GM10266 (cell line): ENCODE measurements around the gene KAZALD1.

ENCODE experiments used
- DNase-seq: peaks from one replicate; pipeline ENCODE4 v3.0.0; 2012; ENCODE audit errors: extremely low spot score
- TF ChIP-seq, protein P1 (sequence below): IDR thresholded peaks from 2 replicates; pipeline ENCODE4 v1.5.1; 2012; ENCODE audit warnings: mild to moderate bottlenecking, low read depth; ENCODE audit not compliant: control insufficient read depth, insufficient read depth; ENCODE audit errors: missing control alignments

KAZALD1 gene

GRCh38 chr10:101018118-101018599 lies 43.6 kb upstream of the KAZALD1 start:
- TF ChIP-seq, protein P1, sequence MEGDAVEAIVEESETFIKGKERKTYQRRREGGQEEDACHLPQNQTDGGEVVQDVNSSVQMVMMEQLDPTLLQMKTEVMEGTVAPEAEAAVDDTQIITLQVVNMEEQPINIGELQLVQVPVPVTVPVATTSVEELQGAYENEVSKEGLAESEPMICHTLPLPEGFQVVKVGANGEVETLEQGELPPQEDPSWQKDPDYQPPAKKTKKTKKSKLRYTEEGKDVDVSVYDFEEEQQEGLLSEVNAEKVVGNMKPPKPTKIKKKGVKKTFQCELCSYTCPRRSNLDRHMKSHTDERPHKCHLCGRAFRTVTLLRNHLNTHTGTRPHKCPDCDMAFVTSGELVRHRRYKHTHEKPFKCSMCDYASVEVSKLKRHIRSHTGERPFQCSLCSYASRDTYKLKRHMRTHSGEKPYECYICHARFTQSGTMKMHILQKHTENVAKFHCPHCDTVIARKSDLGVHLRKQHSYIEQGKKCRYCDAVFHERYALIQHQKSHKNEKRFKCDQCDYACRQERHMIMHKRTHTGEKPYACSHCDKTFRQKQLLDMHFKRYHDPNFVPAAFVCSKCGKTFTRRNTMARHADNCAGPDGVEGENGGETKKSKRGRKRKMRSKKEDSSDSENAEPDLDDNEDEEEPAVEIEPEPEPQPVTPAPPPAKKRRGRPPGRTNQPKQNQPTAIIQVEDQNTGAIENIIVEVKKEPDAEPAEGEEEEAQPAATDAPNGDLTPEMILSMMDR, result no peak
- no peak for DNase-seq

DNA sequence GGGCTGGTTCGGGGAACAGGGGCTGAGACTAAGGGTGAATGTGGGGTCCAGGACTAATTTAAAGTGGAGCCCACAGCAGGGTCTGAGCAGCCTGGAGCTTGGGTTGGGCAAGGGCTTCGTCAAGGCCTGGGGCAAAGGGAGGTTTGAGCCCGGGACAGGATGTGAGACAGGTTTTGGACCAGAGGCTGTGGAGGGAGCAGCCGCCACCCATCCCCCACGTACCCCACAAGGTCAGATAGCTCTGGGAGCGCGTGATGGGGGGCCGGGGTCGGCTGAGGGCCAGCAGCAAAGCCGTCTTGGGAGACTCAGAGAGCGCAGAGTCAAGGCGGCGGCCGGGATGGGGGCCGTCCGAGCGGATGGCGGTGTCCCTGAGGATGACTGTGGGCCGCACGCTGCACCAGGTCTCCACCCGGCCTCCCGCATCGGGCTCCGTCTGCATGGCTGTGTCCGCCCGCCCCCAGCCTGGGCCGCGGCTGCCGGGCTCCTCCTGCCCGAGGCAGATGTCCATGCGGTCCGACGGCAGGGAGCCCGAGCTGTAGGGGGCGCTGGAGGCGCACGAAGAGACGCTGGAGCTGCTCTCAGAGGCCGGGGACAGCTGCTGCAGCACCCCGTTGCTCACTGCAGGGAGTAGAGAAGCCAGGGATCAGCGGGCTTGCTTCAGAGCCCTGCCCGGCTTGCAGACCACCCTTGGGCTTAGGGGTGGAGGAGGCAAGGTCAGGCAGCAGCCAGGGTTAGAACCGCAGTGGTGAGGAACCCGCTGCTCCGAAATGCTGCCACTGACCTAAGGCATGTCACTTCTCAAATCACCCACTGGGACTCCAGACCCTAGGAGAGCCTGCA lies 43.0 kb upstream of the KAZALD1 start:
- TF ChIP-seq, protein P1, result peak; percentile 85
- peak; percentile 84 for DNase-seq

DNA sequence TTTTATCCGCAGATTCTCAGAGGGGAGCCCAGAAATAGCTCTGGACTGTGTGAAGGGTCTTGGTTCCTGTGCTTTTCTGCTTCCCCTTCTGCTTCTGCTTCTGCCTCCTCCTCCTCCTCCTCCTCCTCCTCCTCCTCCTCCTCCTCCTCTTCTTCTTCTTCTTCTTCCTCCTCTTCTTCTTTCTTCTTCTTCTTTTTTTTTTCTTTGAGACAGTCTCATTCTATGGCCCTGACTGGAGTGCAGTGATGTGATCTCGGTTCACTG lies 42.4 kb upstream of the KAZALD1 start:
- TF ChIP-seq, protein P1, result no peak
- DNase-seq, result no peak

GRCh38 chr10:101020427-101021075 lies 41.2 kb upstream of the KAZALD1 start:
- DNase-seq, result no peak
- TF ChIP-seq, protein P1, result no peak

DNA sequence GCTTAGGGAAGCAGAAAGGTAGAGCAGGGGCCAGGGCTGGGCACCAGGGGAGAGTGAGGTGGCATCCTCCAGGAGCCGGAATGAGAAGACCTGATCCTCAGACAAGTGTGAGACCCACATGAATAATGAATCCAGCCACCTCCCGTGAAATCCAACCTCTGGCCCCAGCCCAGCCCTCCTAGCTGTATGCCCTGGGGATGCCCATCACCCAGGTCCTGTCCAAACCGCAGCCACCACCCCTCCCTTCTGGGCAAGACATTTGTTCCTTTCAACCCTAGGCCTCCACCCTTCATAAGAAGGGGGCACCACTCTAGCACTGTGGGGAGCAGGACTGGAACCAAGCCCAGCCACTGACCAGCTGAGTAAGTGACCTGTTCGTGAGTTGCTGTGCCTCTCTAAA lies 40.5 kb upstream of the KAZALD1 start:
- no peak for DNase-seq
- TF ChIP-seq, protein P1, result no peak

DNA sequence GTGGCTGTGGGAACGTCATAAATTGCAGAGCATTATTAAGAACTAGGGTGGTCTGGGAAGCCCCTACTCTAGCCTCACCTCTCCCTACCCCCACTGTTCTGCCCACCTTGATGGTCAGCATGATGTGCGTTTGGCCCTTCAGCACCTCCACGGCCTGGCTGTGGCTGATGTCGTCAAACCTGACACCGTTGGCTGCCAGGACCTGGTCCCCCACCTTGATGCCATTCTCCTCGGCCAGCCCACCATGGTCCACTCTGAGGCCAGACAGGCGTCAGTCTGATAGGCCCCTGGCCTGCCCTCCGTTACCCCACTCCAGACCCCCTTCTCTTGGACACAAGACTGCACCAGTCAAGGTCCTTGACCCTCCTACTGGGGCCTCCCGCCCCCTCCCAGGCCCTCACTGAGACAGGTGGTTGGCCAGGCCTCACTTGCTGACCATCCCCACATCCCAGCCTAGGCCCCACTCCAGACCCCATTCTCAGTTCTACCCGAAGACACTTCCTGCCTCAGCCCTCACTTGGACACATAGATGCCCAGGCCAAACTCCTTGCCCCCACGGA lies 40.0 kb upstream of the KAZALD1 start:
- DNase-seq, result no peak
- TF ChIP-seq, protein P1, result no peak
